T-helper 1 cell treated with Interleukin-12 subunit alpha and Interleukin-12 subunit beta and Interleukin-4 antibody, amounts not matched to agents 30 ng/mL and 1 ng/mL, for 36 hours (primary cell): ENCODE data around the gene FRMD5. TPM values are rescaled to one million over a fixed set of nuclear protein-coding genes. Genes with fewer than 3 reads are reported as not detected.

Experiments used
- intact Hi-C: fragments of 100-400 bp; cut with micrococcal nuclease; formaldehyde crosslinking; loops from one replicate; pipeline ENCODE4 v1.15.1; 2024
- total RNA-seq: library from RNA; stranded (reverse); gene quantifications from 2 replicates; pipeline ENCODE4 v1.2.3, GENCODE V29; 2022

Gene FRMD5
- total RNA-seq, 1 donor from 2014 or later, result not detected

- intact Hi-C loops, result no loop called here
These were observed 31.7 kb downstream of the FRMD5 start for GRCh38 chr15:44163370-44163769.

GRCh38 chr15:44160796-44161195 is 34.3 kb downstream of the FRMD5 start:
- intact Hi-C loops, result no loop called here

GRCh38 chr15:44159492-44159891 is 35.6 kb downstream of the FRMD5 start:
- intact Hi-C loops, result no loop called here

GRCh38 chr15:44158111-44158510 is 37.0 kb downstream of the FRMD5 start:
- intact Hi-C loops, result no loop called here

- intact Hi-C loops, result no loop called here
These were observed 37.4 kb downstream of the FRMD5 start for GRCh38 chr15:44157679-44158078.

- intact Hi-C loops, result no loop called here
These were observed 41.7 kb downstream of the FRMD5 start for GRCh38 chr15:44153352-44153751.

- intact Hi-C loops, result no loop called here
These were observed 45.8 kb downstream of the FRMD5 start for GRCh38 chr15:44149224-44149623.

- intact Hi-C loops, result no loop called here
These were observed 46.5 kb downstream of the FRMD5 start for GRCh38 chr15:44148580-44148979.

GRCh38 chr15:44147636-44148035 is 47.4 kb downstream of the FRMD5 start:
- intact Hi-C loops, result no loop called here

- intact Hi-C loops, result no loop called here
These were observed 49.6 kb downstream of the FRMD5 start for GRCh38 chr15:44145495-44145894.

GRCh38 chr15:44144992-44145391 is 50.1 kb downstream of the FRMD5 start:
- intact Hi-C loops, result no loop called here

- intact Hi-C loops, result no loop called here
These were observed 50.9 kb downstream of the FRMD5 start for GRCh38 chr15:44144184-44144583.

GRCh38 chr15:44137750-44138149 is 57.3 kb downstream of the FRMD5 start:
- intact Hi-C loops, result no loop called here

- intact Hi-C loops, result no loop called here
These were observed 58.0 kb downstream of the FRMD5 start for GRCh38 chr15:44136991-44137477.

- intact Hi-C loops, result no loop called here
These were observed 63.0 kb downstream of the FRMD5 start for GRCh38 chr15:44132057-44132456.

GRCh38 chr15:44130778-44131177 is 64.3 kb downstream of the FRMD5 start:
- intact Hi-C loops, result no loop called here

GRCh38 chr15:44129911-44130310 is 65.2 kb downstream of the FRMD5 start:
- intact Hi-C loops, result no loop called here

- intact Hi-C loops, result no loop called here
These were observed 66.6 kb downstream of the FRMD5 start for GRCh38 chr15:44128443-44128842.

GRCh38 chr15:44125879-44126278 is 69.2 kb downstream of the FRMD5 start:
- intact Hi-C loops, result no loop called here

GRCh38 chr15:44102675-44103254 is 92.3 kb downstream of the FRMD5 start:
- intact Hi-C loops, result no loop called here

GRCh38 chr15:44101944-44102343 is 93.1 kb downstream of the FRMD5 start:
- intact Hi-C loops, result no loop called here

GRCh38 chr15:44101286-44101685 is 93.8 kb downstream of the FRMD5 start:
- intact Hi-C loops, result no loop called here

- intact Hi-C loops, result no loop called here
These were observed 95.4 kb downstream of the FRMD5 start for GRCh38 chr15:44099671-44100070.

- intact Hi-C loops, result no loop called here
These were observed 97.5 kb downstream of the FRMD5 start for GRCh38 chr15:44097552-44097951.
